Stimulated activated CD8-positive, alpha-beta memory T cell treated with anti-CD3 and anti-CD28 coated beads, Interleukin-15, amount 100 ng/mL, for 48 hours (primary cell): ENCODE results near the gene TCP11X2.
"Not testable (repeated sequence)": the region's sequence is repeated elsewhere in the genome, so short reads cannot be mapped to it uniquely, and the experiment has no call there.

Experiments used
- DNase-seq, 2 donors: peaks; one replicate each; pipeline ENCODE4 v3.0.0-alpha.2; 2020; ENCODE audit warnings: low read depth in 2 of 2

The TCP11X2 gene

DNA sequence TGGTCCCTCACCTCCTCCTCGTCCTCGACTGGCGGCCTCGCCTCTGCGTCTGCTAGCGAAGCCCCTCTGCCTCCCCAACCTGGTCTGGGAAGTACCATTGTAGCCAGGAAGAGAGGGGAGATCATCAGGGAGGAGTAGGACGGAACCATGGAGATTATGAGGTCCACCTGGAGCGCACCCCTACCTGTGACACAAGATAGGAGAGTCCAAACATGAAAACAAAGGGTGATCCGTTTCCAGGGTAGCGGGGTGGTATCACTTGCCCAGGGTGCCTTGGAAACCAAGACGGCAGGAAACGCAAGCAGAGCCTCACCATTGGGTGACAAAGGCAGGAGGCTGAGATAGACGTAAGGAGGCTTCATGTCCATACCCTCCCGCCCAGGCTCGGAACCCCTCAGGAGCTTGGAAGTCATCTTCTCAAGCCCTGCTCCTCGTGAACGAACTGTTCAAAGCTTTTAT, at the start of gene TCP11X2:
TSS of gene TCP11X2 (minus strand) at position 51 of the 459 bp plus-strand sequence.
- not testable (repeated sequence) for DNase-seq

DNA sequence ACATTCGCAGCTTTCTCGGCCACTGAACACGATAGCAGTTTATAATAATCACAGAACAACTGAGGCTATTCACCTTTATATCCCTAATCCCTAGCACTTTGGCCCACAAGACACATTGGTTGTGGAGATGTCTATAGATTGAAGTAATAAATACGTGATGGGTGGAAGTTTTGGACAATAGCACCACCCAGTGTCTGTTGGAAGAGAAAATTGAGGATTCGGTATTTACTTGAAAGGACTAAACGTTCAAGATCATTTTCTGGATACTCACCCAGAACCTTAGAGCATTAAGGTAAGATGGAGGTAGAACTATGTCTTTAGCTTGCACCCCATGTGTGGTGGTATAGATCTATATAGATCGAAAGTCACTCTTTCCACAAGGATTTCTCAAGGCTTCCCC, 45.7 kb upstream of the TCP11X2 start:
- no peak for DNase-seq

DNA sequence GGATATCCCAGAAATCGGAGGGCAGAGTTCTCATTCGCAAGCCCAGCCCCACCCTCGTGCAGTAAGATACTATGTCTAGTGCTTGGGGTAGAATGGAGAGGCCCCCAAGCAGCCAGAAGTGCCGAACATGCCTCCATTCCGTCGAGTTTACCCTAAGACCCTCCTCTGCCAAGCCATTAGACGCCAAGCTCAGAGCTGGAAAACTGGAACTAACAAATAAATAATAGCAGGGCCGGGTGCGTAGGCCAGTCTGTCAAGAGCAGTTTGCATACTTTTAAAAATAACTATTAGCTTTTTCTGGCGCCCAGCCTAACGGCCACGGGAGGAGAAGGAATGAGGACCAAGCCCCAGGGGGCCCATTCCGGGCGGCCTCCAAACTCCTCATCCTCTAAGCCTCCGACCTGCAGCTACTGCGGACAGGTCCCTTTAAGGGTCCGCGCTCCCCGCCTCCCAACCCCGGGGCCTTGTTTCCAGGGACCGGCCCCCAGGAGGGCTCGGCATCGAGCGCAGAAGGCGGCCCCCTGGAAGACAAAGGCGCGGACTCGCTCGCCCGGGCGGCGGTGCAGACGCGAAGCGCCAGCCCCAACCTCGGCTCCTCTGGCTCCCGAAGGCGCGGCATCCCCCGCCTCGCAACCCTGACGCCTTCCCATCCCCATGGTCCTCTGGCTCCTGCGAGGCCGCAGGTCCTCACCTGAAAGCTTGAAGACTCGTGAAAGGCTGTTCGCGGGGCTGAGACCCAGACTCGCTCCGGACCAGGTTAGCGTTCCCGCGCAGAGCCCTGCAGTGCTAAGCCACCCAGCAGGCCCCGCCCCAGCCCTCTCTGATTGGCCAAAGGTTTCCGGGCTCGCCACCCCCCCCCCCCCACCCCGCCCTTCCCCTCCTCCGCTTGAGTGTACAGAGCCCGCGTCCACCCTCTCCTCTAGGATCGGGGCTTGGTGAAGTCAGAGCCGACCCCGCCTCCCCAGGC, 44.6 kb upstream of the TCP11X2 start, which contains the start of gene TMSB15A:
TSS of gene TMSB15A (minus strand) at position 765 of the 967 bp plus-strand sequence.
- DNase-seq = peak; percentile 11 to 22

DNA sequence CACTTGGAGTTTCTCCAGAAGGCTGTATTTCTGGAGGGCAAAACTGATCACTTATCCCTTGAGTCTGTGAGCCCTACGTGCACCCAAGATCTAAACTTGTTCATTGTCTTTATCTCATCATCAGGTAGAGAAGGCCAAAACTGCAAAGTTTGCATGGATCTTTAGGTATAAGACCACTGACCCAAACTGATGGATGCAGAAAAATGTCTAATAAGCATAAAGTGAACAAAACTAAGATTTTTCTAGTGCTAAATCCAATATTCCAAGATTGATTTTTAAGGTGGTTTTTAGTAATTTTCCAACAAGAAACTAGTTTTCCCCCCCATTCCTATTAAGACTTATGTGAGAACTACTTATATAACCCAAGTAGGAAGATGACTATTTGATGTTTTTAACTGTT, 42.9 kb upstream of the TCP11X2 start:
- no peak for DNase-seq

- DNase-seq = no peak
Observed at GRCh38 chrX:102498732-102499131, 27.1 kb upstream of the TCP11X2 start.

DNA sequence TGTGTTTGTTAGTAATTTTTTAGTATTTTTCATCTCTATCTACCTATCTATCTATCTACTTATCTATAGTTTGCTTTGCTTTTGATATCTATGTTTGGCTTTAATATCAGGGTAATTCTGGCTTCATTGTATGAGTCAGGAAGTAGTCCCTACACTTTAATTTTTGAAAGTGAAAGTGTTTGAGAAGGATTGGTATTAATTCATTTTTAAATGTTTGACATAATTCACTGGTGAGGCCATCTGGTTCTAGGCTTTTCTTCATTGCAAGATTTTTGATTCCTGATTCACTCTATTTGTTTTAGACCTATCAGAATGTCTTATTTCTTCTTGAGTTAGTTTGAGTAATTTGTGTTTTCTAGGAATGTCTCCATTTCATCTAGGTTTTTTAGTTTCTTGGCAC, 20.2 kb upstream of the TCP11X2 start:
- DNase-seq = no peak

DNA sequence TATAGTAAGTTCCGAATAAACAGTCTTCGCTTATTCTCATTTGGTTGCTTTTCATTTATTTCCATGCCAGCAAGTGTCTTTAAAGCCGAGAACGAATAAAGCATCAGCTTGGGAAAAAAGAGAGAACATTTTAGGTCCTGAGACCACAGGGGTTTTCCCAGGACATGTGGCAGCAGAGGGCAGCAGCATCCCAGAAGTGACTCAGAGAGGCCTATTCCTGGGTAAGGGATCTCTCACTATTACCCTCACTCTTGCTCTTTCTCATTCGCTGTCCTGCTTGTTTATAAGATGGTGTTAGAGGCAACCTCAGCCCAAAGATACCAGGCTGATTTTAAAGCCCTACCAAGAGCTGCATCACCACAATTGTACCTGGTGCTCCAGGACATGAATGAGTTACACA, 7.2 kb upstream of the TCP11X2 start:
- not testable (repeated sequence) for DNase-seq

DNA sequence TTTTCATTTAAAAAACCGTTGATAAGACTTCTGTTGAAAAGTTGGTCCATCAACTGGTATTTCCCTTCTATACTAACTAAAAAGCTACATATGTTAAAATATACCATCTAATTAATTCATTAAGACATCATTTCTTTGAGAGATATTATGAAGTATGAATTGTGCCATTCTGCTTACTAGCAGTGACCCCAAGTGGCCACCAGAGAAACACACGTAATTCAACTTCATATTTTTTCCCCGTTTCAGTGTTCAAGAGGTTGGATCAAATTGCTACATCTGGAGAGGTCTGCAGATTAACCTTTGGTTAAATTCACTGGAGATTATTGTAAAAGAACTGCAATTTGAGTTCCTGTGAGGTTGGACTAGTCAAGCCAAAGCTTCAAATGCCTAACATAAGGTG, 1.4 kb downstream of the TCP11X2 start:
- not testable (repeated sequence) for DNase-seq

DNA sequence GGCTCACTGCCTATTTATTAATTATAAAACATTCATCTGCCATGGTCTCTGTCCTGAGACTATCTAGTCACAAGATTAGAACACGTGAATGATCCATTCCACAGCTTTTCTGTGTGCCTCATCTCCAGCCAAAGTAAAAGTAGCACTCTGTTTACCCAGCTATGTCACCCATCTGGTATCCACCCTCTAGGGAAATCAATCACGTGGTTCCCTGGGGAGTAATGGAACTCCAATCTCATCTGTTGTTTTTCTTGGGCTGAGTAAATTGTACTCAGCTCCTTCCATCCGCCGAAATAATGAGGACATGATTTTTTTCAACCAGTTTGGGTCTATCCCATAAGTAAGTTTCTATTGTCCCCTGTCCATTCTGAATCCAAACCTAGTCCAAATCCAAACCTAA, 13.0 kb downstream of the TCP11X2 start:
- not testable (repeated sequence) for DNase-seq

GRCh38 chrX:102439908-102440307, 31.7 kb downstream of the TCP11X2 start, which contains the start of gene NXF2B:
NXF2B (minus strand) TSS chrX:102440008; CDS start chrX:102380036, 59,972 bp downstream.
- not testable (repeated sequence) for DNase-seq

DNA sequence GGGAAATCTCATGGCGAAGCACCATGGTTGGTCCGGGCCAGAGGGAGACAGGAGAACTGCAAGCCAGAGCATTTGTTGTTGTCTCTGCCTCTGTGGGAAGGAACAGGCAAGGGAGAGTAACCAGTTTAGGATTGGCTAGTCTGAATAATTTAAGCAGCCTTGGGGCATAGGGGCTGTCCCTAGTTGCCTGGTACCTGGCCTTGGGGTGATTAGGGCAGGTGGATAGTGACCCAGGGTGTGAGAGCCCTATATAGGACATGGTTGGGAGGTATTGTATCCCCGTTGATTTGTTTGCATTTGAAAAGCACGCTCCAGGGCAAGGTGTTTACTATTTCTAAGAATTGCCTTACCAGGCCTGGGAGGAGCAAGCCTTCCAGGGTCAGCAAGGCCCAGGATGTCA, 57.1 kb downstream of the TCP11X2 start:
- not testable (repeated sequence) for DNase-seq
